ENCODE measurements around the gene IMMP2L.

GRCh38 chr7:111082351-111082750 lies 479.9 kb downstream of the IMMP2L start:
- TF ChIP-seq, protein P1, sequence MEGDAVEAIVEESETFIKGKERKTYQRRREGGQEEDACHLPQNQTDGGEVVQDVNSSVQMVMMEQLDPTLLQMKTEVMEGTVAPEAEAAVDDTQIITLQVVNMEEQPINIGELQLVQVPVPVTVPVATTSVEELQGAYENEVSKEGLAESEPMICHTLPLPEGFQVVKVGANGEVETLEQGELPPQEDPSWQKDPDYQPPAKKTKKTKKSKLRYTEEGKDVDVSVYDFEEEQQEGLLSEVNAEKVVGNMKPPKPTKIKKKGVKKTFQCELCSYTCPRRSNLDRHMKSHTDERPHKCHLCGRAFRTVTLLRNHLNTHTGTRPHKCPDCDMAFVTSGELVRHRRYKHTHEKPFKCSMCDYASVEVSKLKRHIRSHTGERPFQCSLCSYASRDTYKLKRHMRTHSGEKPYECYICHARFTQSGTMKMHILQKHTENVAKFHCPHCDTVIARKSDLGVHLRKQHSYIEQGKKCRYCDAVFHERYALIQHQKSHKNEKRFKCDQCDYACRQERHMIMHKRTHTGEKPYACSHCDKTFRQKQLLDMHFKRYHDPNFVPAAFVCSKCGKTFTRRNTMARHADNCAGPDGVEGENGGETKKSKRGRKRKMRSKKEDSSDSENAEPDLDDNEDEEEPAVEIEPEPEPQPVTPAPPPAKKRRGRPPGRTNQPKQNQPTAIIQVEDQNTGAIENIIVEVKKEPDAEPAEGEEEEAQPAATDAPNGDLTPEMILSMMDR (optimal IDR thresholded peaks at IDR 0.05 in 1 of 3, IDR thresholded peaks at IDR 0.05 in 1 of 3, conservative IDR thresholded peaks at IDR 0.05 in 1 of 3; ENCODE audit: extremely low read depth in 1 of 3, insufficient read depth in 2 of 3, low read length in 3 of 3) = no peak
- no peak for TF ChIP-seq EZH2 (IDR thresholded peaks at IDR 0.05; ENCODE audit: low read length)

Measured in keratinocyte (primary cell).